Dermis blood vessel endothelial cell (primary cell): ENCODE data around the gene ARHGEF17. TPM values are rescaled to one million over a fixed set of nuclear protein-coding genes. Genes with fewer than 3 reads are reported as not detected.
"Not testable (repeated sequence)": the region's sequence is repeated elsewhere in the genome, so short reads cannot be mapped to it uniquely, and the experiment has no call there.

ENCODE experiments used
- DNase-seq: peaks from one replicate; pipeline ENCODE4 v3.0.0; 2010
- total RNA-seq: library from RNA; depleted of rRNA; stranded (reverse); fragments of >200 nt; gene quantifications from 2 replicates; pipeline ENCODE4 v1.2.3, GENCODE V29; 2014

ARHGEF17 gene
- total RNA-seq, 1 donor from 2014 or later, result 25.0 TPM

GRCh38 chr11:73271936-73272679, 36.0 kb upstream of the ARHGEF17 start, which contains the start of gene P2RY6:
Gene P2RY6, plus strand, starts transcription at chr11:73272338. Its CDS starts 24,181 bp downstream, at chr11:73296519.
- peak; percentile 20 for DNase-seq

DNA sequence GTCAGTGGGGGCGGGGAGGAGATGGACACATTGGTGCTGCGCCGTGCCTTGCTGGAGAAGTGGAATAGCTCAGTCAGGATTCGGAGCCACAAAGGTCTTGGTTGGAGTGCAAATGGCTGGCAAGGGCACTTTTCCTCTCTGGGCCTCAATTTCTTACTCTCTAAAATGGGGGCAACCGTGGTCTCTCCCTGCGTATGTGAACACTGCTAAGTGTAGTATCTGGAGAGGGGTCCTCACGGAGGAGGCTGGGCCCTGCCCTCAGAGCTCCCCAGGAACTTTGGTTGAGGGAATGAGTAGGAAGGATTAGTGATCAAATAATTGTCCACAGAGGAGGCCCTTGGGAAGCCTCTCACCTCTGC, 35.4 kb upstream of the ARHGEF17 start:
- no peak for DNase-seq

DNA sequence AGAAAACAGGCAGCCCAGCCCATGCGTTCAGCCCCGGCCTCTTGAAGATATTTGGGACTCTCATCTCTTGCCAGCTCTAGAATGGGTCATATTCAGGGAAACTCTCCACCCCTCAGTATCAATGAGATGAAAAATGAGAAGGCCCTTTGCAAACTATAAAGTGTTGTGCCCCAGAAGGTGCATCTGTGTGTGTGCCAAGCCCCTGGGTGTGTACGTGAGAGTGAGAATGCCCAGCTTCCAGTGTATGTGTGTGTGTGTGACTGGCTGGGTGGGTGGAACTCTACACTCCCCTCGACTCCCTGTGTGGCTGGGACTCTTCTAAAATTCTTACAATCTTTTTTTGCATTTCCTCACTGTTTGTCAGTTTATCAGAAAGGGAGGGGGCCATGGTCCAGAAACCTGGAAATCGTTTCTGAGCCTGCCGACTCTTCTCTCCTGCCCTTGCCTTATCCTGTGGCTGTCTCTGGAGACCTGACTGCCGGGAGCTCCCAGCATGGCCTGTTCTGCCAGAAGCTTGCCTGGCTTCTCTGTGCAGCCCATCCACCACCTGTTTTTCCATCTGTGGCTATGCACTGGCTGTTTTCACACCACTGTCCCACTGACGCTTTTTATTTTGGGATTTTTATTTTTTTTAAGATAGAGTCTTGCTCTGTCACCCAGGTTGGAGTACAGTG, 34.7 kb upstream of the ARHGEF17 start:
- DNase-seq, result no peak

GRCh38 chr11:73274191-73274590, 33.9 kb upstream of the ARHGEF17 start:
- not testable (repeated sequence) for DNase-seq

DNA sequence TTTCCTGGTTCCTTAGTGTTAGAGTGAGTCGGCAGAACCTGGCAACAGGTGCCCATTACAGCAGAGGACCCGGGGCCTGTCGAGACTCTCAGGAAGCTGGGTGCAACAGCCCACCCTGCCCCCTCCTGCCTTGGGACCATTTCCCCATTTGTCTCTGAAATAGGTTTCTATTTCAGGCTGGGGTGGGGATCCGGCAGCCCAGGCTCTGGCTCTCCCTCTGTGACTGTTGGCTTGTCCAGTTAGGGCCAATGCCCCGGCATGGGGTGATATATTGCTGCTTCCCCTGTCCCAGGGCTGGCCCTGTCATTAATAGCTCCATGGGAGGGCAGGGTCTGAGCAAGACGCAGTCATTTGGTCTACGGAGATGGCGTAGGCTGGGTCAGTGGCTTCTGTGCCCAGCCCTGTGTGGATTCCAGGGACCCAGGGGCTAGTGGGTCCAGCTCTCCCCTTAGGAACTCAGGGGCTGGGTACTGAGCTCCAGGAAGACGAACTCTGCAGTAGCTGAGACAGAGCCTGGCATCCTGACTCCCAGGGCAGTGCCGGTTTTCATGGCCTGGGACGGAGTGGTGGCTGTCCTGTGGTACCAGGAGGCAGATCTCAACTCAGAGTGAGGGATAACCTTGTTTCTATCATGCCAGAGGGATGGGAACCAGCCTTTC, 33.2 kb upstream of the ARHGEF17 start:
- no peak for DNase-seq

GRCh38 chr11:73275381-73275750, 32.7 kb upstream of the ARHGEF17 start:
- DNase-seq, result no peak

DNA sequence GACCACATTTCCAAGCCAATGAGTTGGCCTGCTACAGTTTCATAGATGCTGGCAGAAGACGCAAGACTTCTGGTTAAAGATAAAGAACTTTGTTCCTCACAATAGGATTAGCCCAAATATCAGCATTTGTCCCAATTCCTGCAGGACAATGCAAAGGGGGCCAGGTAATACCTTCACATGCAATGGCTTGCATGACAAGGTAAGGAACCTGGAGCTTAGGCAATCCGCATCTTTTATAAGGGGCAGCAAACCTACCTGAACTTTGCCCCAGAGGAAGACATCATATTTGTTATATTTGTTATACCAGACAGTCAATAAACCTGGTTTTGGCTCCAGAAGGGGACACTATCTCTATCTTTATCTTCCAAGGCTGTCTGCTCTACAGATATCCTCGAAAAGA, 30.6 kb upstream of the ARHGEF17 start:
- DNase-seq, result no peak

- no peak for DNase-seq
Observed at GRCh38 chr11:73280626-73281025, 27.4 kb upstream of the ARHGEF17 start.

GRCh38 chr11:73281201-73281741, 26.8 kb upstream of the ARHGEF17 start:
- DNase-seq, result no peak

- no peak for DNase-seq
Observed at GRCh38 chr11:73281796-73282660, 26.0 kb upstream of the ARHGEF17 start.

DNA sequence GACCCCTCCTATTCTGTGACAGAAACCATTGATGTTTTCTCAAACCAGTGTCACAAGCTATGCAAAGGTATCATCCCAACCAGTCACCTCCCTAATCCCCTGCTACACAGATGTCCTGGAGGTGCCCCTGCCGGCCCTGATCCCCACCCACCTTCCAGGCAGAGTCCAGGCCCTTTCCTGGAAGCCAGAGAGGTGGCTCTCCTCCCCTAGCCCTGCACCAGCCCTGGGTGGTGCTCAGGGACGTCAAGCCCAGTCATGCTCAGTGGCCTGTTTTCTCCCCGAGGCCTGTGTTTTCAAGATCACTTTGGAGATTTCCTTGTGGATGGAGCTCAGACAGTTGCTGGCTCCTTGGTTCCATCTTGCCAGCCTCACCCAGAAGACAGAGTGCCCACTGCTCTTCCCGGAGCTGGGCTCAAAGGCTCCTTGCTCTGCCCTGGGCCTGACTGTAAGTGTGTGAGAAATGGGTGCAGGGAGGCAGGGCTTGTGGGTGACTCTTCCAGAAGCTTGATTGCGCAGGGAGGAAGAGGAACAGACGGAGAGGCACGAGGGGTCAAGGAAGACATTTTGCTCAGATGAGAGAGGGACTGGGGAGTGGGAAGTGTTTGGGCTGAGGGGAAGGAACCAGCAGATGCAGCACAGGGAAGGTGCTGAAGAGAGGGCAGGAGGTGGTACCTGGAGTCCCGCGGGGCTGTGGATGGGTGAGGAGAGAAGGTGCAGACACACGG, 24.6 kb upstream of the ARHGEF17 start:
- DNase-seq, result no peak

DNA sequence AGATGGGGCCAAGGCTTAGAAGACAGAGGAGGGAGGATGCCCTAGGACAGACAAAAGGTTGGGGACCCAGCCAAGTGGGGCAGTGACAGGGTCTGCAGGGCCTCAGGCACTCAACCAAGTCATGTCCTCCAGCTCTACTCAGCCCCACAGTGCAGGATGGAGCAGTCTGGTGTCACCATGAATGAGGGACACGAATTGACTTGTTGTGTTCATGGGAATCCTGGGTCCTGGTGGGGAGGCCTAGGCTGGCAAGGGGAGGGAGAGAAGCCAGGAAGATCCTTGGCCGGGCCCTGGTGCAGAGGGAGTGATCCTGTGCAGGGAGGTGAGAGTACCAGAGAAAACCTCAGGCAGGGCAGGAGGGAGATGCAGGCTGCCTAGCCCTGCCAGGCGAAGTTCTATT, 24.0 kb upstream of the ARHGEF17 start:
- DNase-seq, result no peak

- DNase-seq, result no peak
Observed at GRCh38 chr11:73285721-73286120, 22.4 kb upstream of the ARHGEF17 start.

DNA sequence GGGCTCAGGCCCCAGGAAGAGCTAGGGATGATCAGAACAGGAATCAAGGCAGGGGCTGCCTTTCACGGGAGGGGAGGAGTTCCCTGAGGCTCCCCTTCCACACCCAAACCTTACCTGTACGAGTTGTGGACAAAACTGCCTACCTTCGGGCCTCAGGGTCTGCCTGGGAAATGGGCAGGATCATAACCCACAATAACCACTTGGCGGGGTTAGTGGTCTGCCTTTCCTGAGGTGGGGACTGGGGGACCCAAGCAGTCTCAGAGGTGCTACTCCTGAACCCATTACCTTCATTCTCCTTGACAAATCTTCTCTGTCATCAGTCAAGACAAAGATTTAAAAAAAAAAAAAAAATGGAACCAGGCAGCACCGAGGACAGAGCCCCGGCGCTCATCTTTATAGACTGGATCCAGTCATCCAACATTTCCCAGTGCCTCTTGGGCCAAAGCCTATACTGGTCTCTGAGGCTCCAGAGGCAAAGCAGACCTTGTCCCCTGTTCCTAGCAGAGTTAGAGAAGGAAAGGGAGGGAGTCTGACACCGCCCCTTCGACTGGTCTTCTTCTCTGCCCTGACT, 21.8 kb upstream of the ARHGEF17 start:
- DNase-seq, result no peak

- DNase-seq, result no peak
Observed at GRCh38 chr11:73287400-73288101, 20.5 kb upstream of the ARHGEF17 start.

GRCh38 chr11:73288192-73288872, 19.7 kb upstream of the ARHGEF17 start:
- no peak for DNase-seq

DNA sequence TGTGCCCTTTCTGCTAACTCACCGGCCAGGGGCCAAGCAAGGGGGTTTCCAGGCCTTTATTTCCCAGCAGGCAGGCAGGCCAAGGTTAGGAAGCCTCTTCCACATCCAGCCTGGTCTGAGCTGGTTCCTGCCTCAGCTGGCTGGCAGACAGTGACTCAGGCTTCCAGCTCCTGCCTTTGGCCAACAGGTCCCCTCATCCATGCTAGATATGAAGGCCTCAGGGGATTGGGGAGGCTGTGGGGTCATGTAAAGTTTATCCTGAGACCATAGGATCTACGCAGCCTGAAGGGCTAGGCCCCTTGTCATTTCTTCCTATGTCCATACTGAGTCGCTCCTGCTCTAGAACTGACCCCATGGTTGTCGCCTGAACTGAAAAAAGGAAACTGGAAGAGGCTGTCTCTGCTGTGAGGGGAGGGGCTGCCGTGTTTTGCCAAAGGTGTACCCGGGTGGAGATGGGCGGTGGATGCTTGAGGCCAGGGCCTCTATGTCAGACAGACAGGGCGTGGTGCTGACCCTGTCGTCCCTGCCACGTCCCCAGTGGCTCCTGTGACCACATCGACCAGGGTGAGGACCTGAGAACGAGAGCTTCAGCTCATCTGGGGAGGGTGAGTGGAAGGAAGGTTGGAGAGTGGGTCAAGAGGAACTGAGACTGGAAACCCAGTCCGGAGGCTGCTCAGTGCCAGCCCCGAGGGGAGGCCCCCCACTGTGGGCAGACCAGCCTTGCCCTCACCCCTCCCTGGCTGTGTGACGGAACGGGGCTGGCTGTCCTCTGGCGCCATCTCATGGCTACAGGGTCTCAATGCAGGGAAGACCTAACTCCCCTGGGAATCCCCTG, 19.0 kb upstream of the ARHGEF17 start:
- peak; percentile 83 for DNase-seq

- no peak for DNase-seq
Observed at GRCh38 chr11:73290536-73290935, 17.5 kb upstream of the ARHGEF17 start.

DNA sequence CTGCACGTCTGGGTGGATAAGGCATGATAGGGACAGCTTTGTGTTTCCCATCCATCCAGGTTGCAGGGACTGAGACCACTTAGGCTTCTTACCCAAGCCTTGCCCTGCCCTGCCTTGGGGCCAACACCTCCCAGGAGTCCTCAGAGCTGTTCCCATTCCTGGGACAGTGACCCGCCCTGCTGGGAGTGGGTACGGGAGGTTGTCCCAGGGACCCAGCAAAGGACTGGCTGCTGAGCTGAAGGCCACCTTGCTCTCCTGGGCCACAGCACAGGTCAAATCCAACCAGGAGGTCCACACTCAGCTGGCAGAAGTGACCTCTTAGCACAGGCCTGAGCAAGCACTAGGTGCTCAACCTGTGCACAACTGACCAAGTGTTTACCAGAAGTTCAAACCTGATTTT, 16.9 kb upstream of the ARHGEF17 start:
- no peak for DNase-seq
